SK-N-SH (cell line): Measurements from ENCODE around the gene EMX1. TPM values are rescaled to one million over a fixed set of nuclear protein-coding genes. Genes with fewer than 3 reads are reported as not detected.

Experiments used
- CTCF ChIA-PET: fragments of 300-600, 350-600 bp; formaldehyde crosslinking; extraction: SDS; loops from one replicate; lab custom pipeline; 2021; lab: Yijun Ruan, JAX
- POLR2A ChIA-PET: fragments of 350-600 bp; sonication (Branson Sonifier 250); formaldehyde crosslinking; extraction: SDS; loops from one replicate; lab custom pipeline; 2020; ENCODE audit warnings: antibody characterized with exemption, inconsistent platforms; lab: Yijun Ruan, JAX
- DNase-seq: peaks from one replicate; pipeline ENCODE4 v3.0.0; 2012
- H2AFZ ChIP-seq: fragments of 200-600 bp; sonication (generic); 2 replicates; pipeline ENCODE4 v1.8.1; 2016; ENCODE audit warnings: antibody characterized with exemption, mild to moderate bottlenecking, low read depth
- H3F3A ChIP-seq: fragments of 200-600 bp; sonication (generic); replicated peaks from 2 replicates; pipeline ENCODE3; 2016; ENCODE audit warnings: antibody characterized with exemption, mild to moderate bottlenecking; ENCODE audit not compliant: insufficient read depth
- H3K27ac ChIP-seq, 2 experiments: fragments of 200-500 bp in 1 of 2; fragments of 200-600 bp in 1 of 2; sonication (Bioruptor generic) in 1 of 2; sonication (generic), shearing (Covaris generic) in 1 of 2; 2 replicates each; pipeline versions ENCODE4 v1.5.1 to v1.6.1; 2014 to 2016; ENCODE audit warnings: low read depth in 2 of 2, inconsistent platforms in 1 of 2, low read length in 1 of 2, mild to moderate bottlenecking in 1 of 2, mixed read lengths in 1 of 2
- H3K27me3 ChIP-seq: fragments of 200-600 bp; sonication (generic), shearing (Covaris generic); 2 replicates; pipeline ENCODE4 v1.6.1; 2016; ENCODE audit warnings: mixed run types; ENCODE audit not compliant: insufficient read depth
- H3K36me3 ChIP-seq, 2 experiments: fragments of 200-500 bp in 1 of 2; fragments of 200-600 bp in 1 of 2; sonication (Bioruptor generic) in 1 of 2; sonication (generic) in 1 of 2; replicated peaks in 1 of 2; 2 replicates each; pipeline versions ENCODE3 to v1.5.1; 2014 to 2016; ENCODE audit warnings: low read length in 1 of 2, mild to moderate bottlenecking in 1 of 2; ENCODE audit not compliant: insufficient read depth in 2 of 2, control insufficient read depth in 1 of 2
- H3K4me1 ChIP-seq, 2 experiments: fragments of 200-500 bp in 1 of 2; fragments of 200-600 bp in 1 of 2; sonication (Bioruptor generic) in 1 of 2; sonication (generic), shearing (Covaris generic) in 1 of 2; 2 replicates each; pipeline versions ENCODE4 v1.5.1 to v1.6.1; 2014 to 2016; ENCODE audit warnings: low read depth in 1 of 2, low read length in 1 of 2, mixed run types in 1 of 2; ENCODE audit not compliant: insufficient read depth in 2 of 2, control insufficient read depth in 1 of 2
- H3K4me2 ChIP-seq: fragments of 200-600 bp; sonication (generic), shearing (Covaris generic); 2 replicates; pipeline ENCODE4 v1.6.1; 2017; ENCODE audit warnings: mixed run types
- H3K4me3 ChIP-seq, 2 experiments: fragments of 200-500 bp in 1 of 2; fragments of 200-600 bp in 1 of 2; sonication (Bioruptor generic) in 1 of 2; sonication (generic), shearing (Covaris generic) in 1 of 2; 2 replicates each; pipeline versions ENCODE4 v1.5.1 to v1.8.1; 2014 to 2016; ENCODE audit warnings: low read depth in 2 of 2, inconsistent platforms in 1 of 2, low read length in 1 of 2, mild to moderate bottlenecking in 1 of 2, mixed read lengths in 1 of 2, moderate library complexity in 1 of 2
- H3K79me2 ChIP-seq: fragments of 200-600 bp; sonication (generic); 2 replicates; pipeline ENCODE4 v1.8.1; 2017; ENCODE audit warnings: mild to moderate bottlenecking; ENCODE audit not compliant: insufficient read depth
- H3K9ac ChIP-seq: fragments of 200-600 bp; sonication (generic); 2 replicates; pipeline ENCODE4 v1.6.1; 2017; ENCODE audit warnings: mixed run types
- H3K9me2 ChIP-seq: fragments of 200-600 bp; sonication (generic); 2 replicates; pipeline ENCODE4 v1.6.1; 2017; ENCODE audit warnings: mixed run types
- H3K9me3 ChIP-seq: fragments of 200-600 bp; sonication (generic); 2 replicates; pipeline ENCODE4 v1.6.1; 2017; ENCODE audit warnings: mixed run types, mild to moderate bottlenecking, moderate library complexity
- H4K20me1 ChIP-seq: fragments of 200-600 bp; sonication (generic); 2 replicates; pipeline ENCODE4 v1.6.1; 2017; ENCODE audit warnings: mild to moderate bottlenecking, mixed run types; ENCODE audit not compliant: insufficient read depth
- EP300 ChIP-seq, 2 experiments: IDR thresholded peaks; 2 replicates each; pipeline versions ENCODE4 v1.4.0 to v1.6.1; 2012; ENCODE audit warnings: borderline replicate concordance in 1 of 2, low read depth in 1 of 2, low read length in 1 of 2
- EZH2phosphoT487 ChIP-seq: fragments of 200-600 bp; sonication (generic); IDR thresholded peaks from 2 replicates; pipeline ENCODE4 v1.6.1; 2017; ENCODE audit warnings: low read depth, mixed run types, mild to moderate bottlenecking, antibody characterized with exemption, moderate library complexity, borderline replicate concordance
- FOSL2 ChIP-seq: IDR thresholded peaks from 2 replicates; pipeline ENCODE4 v1.4.0; 2012; ENCODE audit warnings: low read depth, mild to moderate bottlenecking, moderate library complexity, borderline replicate concordance
- FOXJ3 ChIP-seq: sonication (generic); formaldehyde crosslinking; IDR thresholded peaks from 2 replicates; pipeline ENCODE4 v1.5.1; 2020; ENCODE audit warnings: mild to moderate bottlenecking, missing genetic modification reagents
- FOXM1 ChIP-seq: IDR thresholded peaks from 2 replicates; pipeline ENCODE4 v1.4.0; 2012; ENCODE audit warnings: low read depth, mild to moderate bottlenecking
- GATA2 ChIP-seq: sonication (generic); formaldehyde crosslinking; IDR thresholded peaks from 2 replicates; pipeline ENCODE4 v1.5.0; 2020; ENCODE audit warnings: mild to moderate bottlenecking, missing genetic modification reagents
- IRF3 ChIP-seq: fragments of 150-350 bp; IDR thresholded peaks from 2 replicates; pipeline ENCODE4 v1.6.1; 2016; ENCODE audit warnings: mild to moderate bottlenecking, low read depth, low read length
- MAX ChIP-seq: IDR thresholded peaks from 2 replicates; pipeline ENCODE4 v1.4.0; 2012; ENCODE audit warnings: low read depth
- MEF2A ChIP-seq: IDR thresholded peaks from 2 replicates; pipeline ENCODE4 v1.4.0; 2012; ENCODE audit warnings: low read depth, borderline replicate concordance
- NFIC ChIP-seq: IDR thresholded peaks from 2 replicates; pipeline ENCODE4 v1.4.0; 2012; ENCODE audit warnings: borderline replicate concordance
- POLR2AphosphoS5 ChIP-seq: IDR thresholded peaks from 2 replicates; pipeline ENCODE4 v1.6.1; 2012; ENCODE audit warnings: low read depth, low read length
- RFX5 ChIP-seq: IDR thresholded peaks from 2 replicates; pipeline ENCODE4 v1.6.1; 2012; ENCODE audit warnings: mild to moderate bottlenecking, improper control_type of control experiment, low read length
- RXRA ChIP-seq: IDR thresholded peaks from 2 replicates; pipeline ENCODE4 v1.4.0; 2012; ENCODE audit warnings: low read depth, mild to moderate bottlenecking, borderline replicate concordance
- SMC3 ChIP-seq: IDR thresholded peaks from 2 replicates; pipeline ENCODE4 v1.6.1; 2012; ENCODE audit warnings: low read depth, low read length, improper control_type of control experiment
- TCF12 ChIP-seq: IDR thresholded peaks from 2 replicates; pipeline ENCODE4 v1.4.0; 2012
- TEAD4 ChIP-seq: IDR thresholded peaks from 2 replicates; pipeline ENCODE4 v1.4.0; 2012; ENCODE audit warnings: mild to moderate bottlenecking, borderline replicate concordance; ENCODE audit not compliant: insufficient read depth
- USF2 ChIP-seq: fragments of 150-350 bp; IDR thresholded peaks from 2 replicates; pipeline ENCODE4 v1.6.1; 2017; ENCODE audit warnings: antibody characterized with exemption, low read length, low read depth, borderline replicate concordance
- YY1 ChIP-seq: IDR thresholded peaks from 2 replicates; pipeline ENCODE4 v1.4.0; 2012; ENCODE audit warnings: low read depth, mild to moderate bottlenecking
- ZBTB33 ChIP-seq: IDR thresholded peaks from 2 replicates; pipeline ENCODE4 v1.4.0; 2012; ENCODE audit warnings: low read depth, borderline replicate concordance
- WGBS: methylation state at CpG from one replicate; pipeline ENCODE4 v1.1.6; 2017; ENCODE audit warnings: low lambda C conversion rate; 5-methylcytosine and 5-hydroxymethylcytosine counted together
- polyA plus RNA-seq, 3 experiments: library from polyadenylated mRNA; depleted of rRNA; stranded (reverse); fragments of >200 nt; gene quantifications; 2 replicates each; pipeline ENCODE4 v1.2.3, GENCODE V29; 2012
- TF ChIP-seq, protein P1 (sequence below): IDR thresholded peaks from 2 replicates; pipeline ENCODE4 v1.4.0; 2012; ENCODE audit warnings: low read depth, borderline replicate concordance
- TF ChIP-seq, protein P2 (sequence below): fragments of 200-600 bp; sonication (generic); IDR thresholded peaks from 2 replicates; pipeline ENCODE4 v1.6.1; 2017; ENCODE audit warnings: antibody characterized with exemption, mild to moderate bottlenecking, moderate library complexity

EMX1 gene
- polyA plus RNA-seq, 1 of the 3 experiments (the other 2 are of a cell fraction), result not detected

DNA sequence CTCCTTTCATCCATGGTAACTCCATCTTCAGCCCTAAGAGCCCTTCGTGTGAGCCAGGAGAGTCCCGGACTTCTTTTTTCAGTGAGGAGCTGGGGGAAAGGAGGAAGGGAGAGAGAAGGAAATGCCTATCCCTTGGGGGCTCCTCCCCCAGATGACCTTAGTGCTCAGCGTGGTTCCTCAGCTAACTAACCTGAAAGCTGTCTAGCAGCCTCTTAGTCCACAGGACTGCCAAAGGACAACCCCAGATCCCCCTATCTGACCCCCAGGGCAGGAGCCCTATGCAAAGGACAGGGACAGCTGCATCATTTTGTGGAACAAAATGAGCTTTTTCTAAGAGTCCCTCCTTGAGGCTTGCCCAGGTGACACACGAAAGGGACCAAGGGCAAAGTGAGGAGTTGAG lies 22.2 kb upstream of the EMX1 start:
- Histone ChIP-seq H2AFZ (no peak overlapping the region), H3K36me3 (peaks cover 0 to 12% of the 10 kb centered on the region in 2 experiments)
- POLR2A ChIA-PET, result no interaction called here
- TF ChIP-seq FOSL2 (no peak), TCF12 (no peak), NFIC (no peak), YY1 (no peak), GATA2 (CRISPR knock-in tag) (no peak), TEAD4 (no peak), ZBTB33 (no peak), SMC3 (no peak), RXRA (no peak), RFX5 (no peak)
- TF ChIP-seq, protein P1, sequence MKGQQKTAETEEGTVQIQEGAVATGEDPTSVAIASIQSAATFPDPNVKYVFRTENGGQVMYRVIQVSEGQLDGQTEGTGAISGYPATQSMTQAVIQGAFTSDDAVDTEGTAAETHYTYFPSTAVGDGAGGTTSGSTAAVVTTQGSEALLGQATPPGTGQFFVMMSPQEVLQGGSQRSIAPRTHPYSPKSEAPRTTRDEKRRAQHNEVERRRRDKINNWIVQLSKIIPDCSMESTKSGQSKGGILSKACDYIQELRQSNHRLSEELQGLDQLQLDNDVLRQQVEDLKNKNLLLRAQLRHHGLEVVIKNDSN, result no peak
- TF ChIP-seq, all 33 proteins: peak for 0
- no peaks in the 10 kb centered on the region; the same call in 1 of the 2 replicates for H4K20me1 ChIP-seq
- no peaks in the 10 kb centered on the region; the same call in 1 of the 2 replicates for H3K27me3 ChIP-seq
- H3K4me2 ChIP-seq, result no peak overlapping the region
- no peak overlapping the region for H3K4me3 ChIP-seq
- no peaks in the 10 kb centered on the region for H3F3A ChIP-seq
- no peaks in the 10 kb centered on the region for H3K9me2 ChIP-seq
- 73% methylated on average over 4 of the region's 4 CpGs for WGBS
- DNase-seq, result no peak
- H3K4me1 ChIP-seq, result peaks cover 0 to 8% of the 10 kb centered on the region in 2 experiments; a peak in 1 of 4 replicates
- CTCF ChIA-PET, result interaction anchor here (0.9 to 10.6 kb wide), 14 partner anchors 7 to 281 kb away, joined by 3 to 173 read pairs (median 9); no protein-coding TSS in a partner anchor
- H3K9me3 ChIP-seq, result no peaks in the 10 kb centered on the region
- H3K9ac ChIP-seq, result no peak overlapping the region
- no peaks in the 10 kb centered on the region for H3K79me2 ChIP-seq
- H3K27ac ChIP-seq, result no peak overlapping the region

DNA sequence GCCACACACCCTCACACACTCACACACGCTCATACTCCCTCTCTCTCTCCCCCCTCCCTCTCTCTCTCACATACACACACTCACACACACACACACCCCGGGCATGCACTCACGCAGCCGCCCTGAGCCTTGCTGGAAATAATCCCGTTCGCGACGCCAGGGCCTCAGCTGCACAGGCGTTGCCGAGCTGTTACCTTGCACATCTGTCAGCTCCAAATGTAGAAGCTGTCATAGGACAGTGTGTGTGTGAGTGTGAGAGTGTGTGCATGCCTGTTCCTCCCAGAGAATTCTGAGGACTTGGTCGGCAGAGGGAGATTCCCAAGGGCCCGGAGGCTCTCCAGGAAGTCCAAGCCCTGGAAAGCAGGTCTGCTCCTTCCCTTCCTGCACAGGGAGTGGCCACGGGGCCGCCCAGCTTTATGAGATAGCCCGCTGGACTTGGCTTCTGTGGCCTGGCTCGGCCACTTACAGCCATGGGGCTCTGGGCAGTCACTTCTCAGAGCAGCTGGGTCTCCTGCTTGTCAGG lies 21.5 kb upstream of the EMX1 start:
- peaks cover 0 to 12% of the 10 kb centered on the region in 2 experiments for H3K36me3 ChIP-seq
- no peaks in the 10 kb centered on the region for H3K9me2 ChIP-seq
- H3K4me1 ChIP-seq, result peaks cover 0 to 8% of the 10 kb centered on the region in 2 experiments; a peak in 1 of 4 replicates
- DNase-seq, result no peak
- ChIA-PET POLR2A (no interaction called here), CTCF (interaction anchor here (0.9 to 10.6 kb wide), 15 partner anchors 7 to 281 kb away, joined by 3 to 173 read pairs (median 5); partner anchors contain the start of genes EMX1 and SPR)
- no peak overlapping the region for H3K4me2 ChIP-seq
- peaks cover under 1% of the 10 kb centered on the region; the same call in 1 of the 2 replicates for H3K27me3 ChIP-seq
- no peaks in the 10 kb centered on the region for H3K9me3 ChIP-seq
- no peaks in the 10 kb centered on the region for H3F3A ChIP-seq
- H3K27ac ChIP-seq, result no peak overlapping the region
- H3K4me3 ChIP-seq, result no peak overlapping the region
- H3K79me2 ChIP-seq, result no peaks in the 10 kb centered on the region
- no peaks in the 10 kb centered on the region; the same call in 1 of the 2 replicates for H4K20me1 ChIP-seq
- no peak overlapping the region for H2AFZ ChIP-seq
- H3K9ac ChIP-seq, result no peak overlapping the region
- 85% methylated on average over 15 of the region's 16 CpGs for WGBS
- TF ChIP-seq, protein P2, sequence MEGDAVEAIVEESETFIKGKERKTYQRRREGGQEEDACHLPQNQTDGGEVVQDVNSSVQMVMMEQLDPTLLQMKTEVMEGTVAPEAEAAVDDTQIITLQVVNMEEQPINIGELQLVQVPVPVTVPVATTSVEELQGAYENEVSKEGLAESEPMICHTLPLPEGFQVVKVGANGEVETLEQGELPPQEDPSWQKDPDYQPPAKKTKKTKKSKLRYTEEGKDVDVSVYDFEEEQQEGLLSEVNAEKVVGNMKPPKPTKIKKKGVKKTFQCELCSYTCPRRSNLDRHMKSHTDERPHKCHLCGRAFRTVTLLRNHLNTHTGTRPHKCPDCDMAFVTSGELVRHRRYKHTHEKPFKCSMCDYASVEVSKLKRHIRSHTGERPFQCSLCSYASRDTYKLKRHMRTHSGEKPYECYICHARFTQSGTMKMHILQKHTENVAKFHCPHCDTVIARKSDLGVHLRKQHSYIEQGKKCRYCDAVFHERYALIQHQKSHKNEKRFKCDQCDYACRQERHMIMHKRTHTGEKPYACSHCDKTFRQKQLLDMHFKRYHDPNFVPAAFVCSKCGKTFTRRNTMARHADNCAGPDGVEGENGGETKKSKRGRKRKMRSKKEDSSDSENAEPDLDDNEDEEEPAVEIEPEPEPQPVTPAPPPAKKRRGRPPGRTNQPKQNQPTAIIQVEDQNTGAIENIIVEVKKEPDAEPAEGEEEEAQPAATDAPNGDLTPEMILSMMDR, result no peak
- TF ChIP-seq MEF2A (no peak), FOXM1 (no peak), FOXJ3 (CRISPR knock-in tag) (no peak), POLR2AphosphoS5 (no peak), NFIC (no peak), MAX (no peak), EP300 (IDR thresholded peaks at IDR 0.05; ENCODE audit: borderline replicate concordance in 1 of 2, low read depth in 1 of 2, low read length in 1 of 2) (no peak), USF2 (no peak), IRF3 (no peak), EZH2phosphoT487 (no peak)
